Kidney (tissue), 14 donors: ENCODE data around the gene GDF15. TPM values are rescaled to one million over a fixed set of nuclear protein-coding genes. Genes with fewer than 3 reads are reported as not detected.
"Not testable (repeated sequence)": the region's sequence is repeated elsewhere in the genome, so short reads cannot be mapped to it uniquely, and the experiment has no call there.

ENCODE experiments used
- DNase-seq, 5 donors: peaks; one replicate each; pipeline ENCODE4 v3.0.0-alpha.2; 2013 to 2020
- FAIRE-seq: peaks from 2 replicates; lab custom pipeline; 2012; peaks lifted over from hg19 to GRCh38; lab: Jason Lieb, UNC
- H3K27ac ChIP-seq, 2 donors: one replicate each; pipeline ENCODE4 v1.7.0; 2013; ENCODE audit warnings: low read depth in 2 of 2, low read length in 2 of 2, inconsistent platforms in 1 of 2
- H3K27me3 ChIP-seq: one replicate; pipeline ENCODE4 v1.7.1; 2013; ENCODE audit warnings: low read length, inconsistent platforms; ENCODE audit not compliant: control insufficient read depth, insufficient read depth
- H3K36me3 ChIP-seq, 3 donors: one replicate each; pipeline versions ENCODE4 v1.7.0 to v1.7.1; 2013; ENCODE audit warnings: low read length in 3 of 3, control low read depth in 1 of 3, inconsistent platforms in 1 of 3; ENCODE audit not compliant: insufficient read depth in 3 of 3, control insufficient read depth in 2 of 3
- H3K4me1 ChIP-seq, 3 donors: one replicate each; pipeline versions ENCODE4 v1.7.0 to v1.7.1; 2013; ENCODE audit warnings: low read length in 3 of 3, inconsistent platforms in 1 of 3, low read depth in 1 of 3; ENCODE audit not compliant: control insufficient read depth in 2 of 3, insufficient read depth in 2 of 3
- H3K4me3 ChIP-seq, 3 donors: one replicate each; pipeline versions ENCODE4 v1.7.0 to v1.8.1; 2013; ENCODE audit warnings: low read length in 3 of 3, control low read depth in 1 of 3, inconsistent platforms in 1 of 3
- H3K9ac ChIP-seq, 3 donors: one replicate each; pipeline versions ENCODE4 v1.7.0 to v1.7.1; 2013; ENCODE audit warnings: low read length in 3 of 3, control low read depth in 1 of 3, inconsistent platforms in 1 of 3
- H3K9me3 ChIP-seq, 3 donors: one replicate each; pipeline versions ENCODE4 v1.7.0 to v1.7.1; 2013; ENCODE audit warnings: low read length in 3 of 3, control low read depth in 1 of 3, inconsistent platforms in 1 of 3; ENCODE audit not compliant: control insufficient read depth in 2 of 3, insufficient read depth in 1 of 3
- CTCF ChIP-seq: IDR thresholded peaks from 3 replicates; pipeline ENCODE4 v1.5.1; 2012; ENCODE audit warnings: mild to moderate bottlenecking, moderate library complexity, borderline replicate concordance; ENCODE audit not compliant: insufficient read depth; ENCODE audit errors: extremely low read depth
- intact Hi-C: fragments of 100-400 bp; cut with DNase I; formaldehyde crosslinking; loops from one replicate; pipeline ENCODE4 v1.11.1; 2022
- polyA plus RNA-seq: library from polyadenylated mRNA; stranded (reverse); fragments of 350-450 nt; fragmentation: Illumina TruSeq; extraction: RNeasy Lipid Tissue Mini Kit (QIAGEN cat#74804); gene quantifications from one replicate; pipeline ENCODE4 v1.2.3, GENCODE V29; 2014; ENCODE audit warnings: low read depth, low replicate concordance; ENCODE audit not compliant: insufficient read depth
- total RNA-seq: library from RNA; stranded (reverse); fragmentation: NEBNext Ultra II Directional; extraction: Animal tissue kit (Norgen Biotek cat#: 25700); gene quantifications from one replicate; pipeline ENCODE4 v1.2.1, GENCODE V29; 2021
- donor health status: control.
- donor health status: control.
- donor health status: control.
- donor health status: control.
- donor health status: control.
- donor health status: DM: yes; HTN: yes; CAD: no.
- donor health status: Normal renal cell carcinoma (clear cell type).

The GDF15 gene
- total and polyA plus RNA-seq, 2 donors from 2014 or later, result 51.2 to 154 TPM

GRCh38 chr19:18362934-18363542 lies 22.9 kb upstream of the GDF15 start:
- DNase-seq (no peak), FAIRE-seq (no peak)
- H3K4me1 ChIP-seq, result peaks cover 0 to 32% (median 17%) of the 10 kb centered on the region in 3 donors
- no peaks in the 10 kb centered on the region for H3K27me3 ChIP-seq
- intact Hi-C loops, result no loop called here
- H3K9ac ChIP-seq, result peak overlapping the region in 1 of 3 donors; percentile 54
- H3K27ac ChIP-seq, result peak overlapping the region; percentile 94 to 99
- no peak overlapping the region for H3K4me3 ChIP-seq
- no peaks in the 10 kb centered on the region for H3K9me3 ChIP-seq
- peaks cover 0 to 38% (median 2%) of the 10 kb centered on the region in 3 donors for H3K36me3 ChIP-seq
- no peak for TF ChIP-seq CTCF

- Histone ChIP-seq H3K4me1 (peaks cover 0 to 32% (median 20%) of the 10 kb centered on the region in 3 donors), H3K9ac (peak overlapping the region in 2 of 3 donors; percentile 49 to 54)
Measured at GRCh38 chr19:18363787-18364186, 22.2 kb upstream of the GDF15 start.

GRCh38 chr19:18364277-18364825 lies 21.6 kb upstream of the GDF15 start:
- intact Hi-C loops, FAIRE-seq, H3K4me3 ChIP-seq, H3K27me3 ChIP-seq, H3K9me3 ChIP-seq: not testable (repeated sequence)
- peak in 2 of 5 donors; percentile 49 to 81 for DNase-seq
- Histone ChIP-seq H3K9ac (peak overlapping the region in 2 of 3 donors; percentile 54 to 77), H3K36me3 (peaks cover 0 to 27% (median 0%) of the 10 kb centered on the region in 3 donors), H3K27ac (peak overlapping the region; percentile 94 to 99), H3K4me1 (peaks cover 0 to 32% (median 20%) of the 10 kb centered on the region in 3 donors)

More at GRCh38 chr19:18363787-18364186, 22.2 kb upstream of the GDF15 start:
- DNase-seq (no peak), FAIRE-seq (no peak)
- Histone ChIP-seq H3K36me3 (peaks cover 0 to 33% (median 2%) of the 10 kb centered on the region in 3 donors), H3K4me3 (no peak overlapping the region), H3K9me3 (no peaks in the 10 kb centered on the region), H3K27ac (peak overlapping the region; percentile 94 to 99), H3K27me3 (no peaks in the 10 kb centered on the region)
- TF ChIP-seq CTCF, result no peak
- intact Hi-C loops, result no loop called here

- Histone ChIP-seq H3K36me3 (peaks cover 0 to 21% (median 0%) of the 10 kb centered on the region in 3 donors), H3K9ac (peak overlapping the region in 1 of 3 donors; percentile 72), H3K27ac (peak overlapping the region; percentile 94 to 99), H3K4me1 (peaks cover 0 to 32% (median 20%) of the 10 kb centered on the region in 3 donors), H3K4me3 (no peak overlapping the region), H3K9me3 (no peaks in the 10 kb centered on the region), H3K27me3 (no peaks in the 10 kb centered on the region)
- intact Hi-C loops, result no loop called here
- DNase-seq, result peak; percentile 81 to 97 (median 93)
- no peak for TF ChIP-seq CTCF
- FAIRE-seq, result peak; percentile 85
Measured at GRCh38 chr19:18364826-18365528, 21.0 kb upstream of the GDF15 start.
